AG09319 (cell line): ENCODE results near the gene MYCN.
"Not testable (repeated sequence)": the region's sequence is repeated elsewhere in the genome, so short reads cannot be mapped to it uniquely, and the experiment has no call there.

Experiments
- DNase-seq: peaks from one replicate; pipeline ENCODE4 v3.0.0-alpha.2; 2010; ENCODE audit warnings: low read depth; ENCODE audit errors: extremely low read depth
- TF ChIP-seq, protein P1 (sequence below): IDR thresholded peaks from 2 replicates; pipeline ENCODE4 v1.5.1; 2011; ENCODE audit warnings: low read depth, mild to moderate bottlenecking, inconsistent platforms, low read length, moderate library complexity

The MYCN gene

DNA sequence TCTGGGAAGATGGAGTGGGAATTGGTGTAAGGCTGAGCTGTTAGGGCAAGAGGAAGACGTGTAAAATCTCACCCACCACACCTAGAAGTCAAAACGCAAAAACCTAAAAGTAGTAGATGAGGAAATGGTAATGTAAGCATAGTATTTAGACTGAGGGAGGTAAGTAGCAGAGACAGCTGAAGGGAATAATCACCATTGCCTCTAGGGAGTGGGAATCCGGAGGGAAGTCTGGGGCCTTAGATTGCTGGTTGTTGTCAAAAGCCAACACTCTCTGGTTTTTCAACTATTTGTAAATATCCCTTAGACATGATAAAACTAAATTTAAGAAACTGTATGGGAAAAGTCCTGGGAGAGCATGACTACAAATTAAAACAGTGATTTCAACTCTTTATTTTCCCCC lies 28.7 kb upstream of the MYCN start:
- TF ChIP-seq, protein P1, sequence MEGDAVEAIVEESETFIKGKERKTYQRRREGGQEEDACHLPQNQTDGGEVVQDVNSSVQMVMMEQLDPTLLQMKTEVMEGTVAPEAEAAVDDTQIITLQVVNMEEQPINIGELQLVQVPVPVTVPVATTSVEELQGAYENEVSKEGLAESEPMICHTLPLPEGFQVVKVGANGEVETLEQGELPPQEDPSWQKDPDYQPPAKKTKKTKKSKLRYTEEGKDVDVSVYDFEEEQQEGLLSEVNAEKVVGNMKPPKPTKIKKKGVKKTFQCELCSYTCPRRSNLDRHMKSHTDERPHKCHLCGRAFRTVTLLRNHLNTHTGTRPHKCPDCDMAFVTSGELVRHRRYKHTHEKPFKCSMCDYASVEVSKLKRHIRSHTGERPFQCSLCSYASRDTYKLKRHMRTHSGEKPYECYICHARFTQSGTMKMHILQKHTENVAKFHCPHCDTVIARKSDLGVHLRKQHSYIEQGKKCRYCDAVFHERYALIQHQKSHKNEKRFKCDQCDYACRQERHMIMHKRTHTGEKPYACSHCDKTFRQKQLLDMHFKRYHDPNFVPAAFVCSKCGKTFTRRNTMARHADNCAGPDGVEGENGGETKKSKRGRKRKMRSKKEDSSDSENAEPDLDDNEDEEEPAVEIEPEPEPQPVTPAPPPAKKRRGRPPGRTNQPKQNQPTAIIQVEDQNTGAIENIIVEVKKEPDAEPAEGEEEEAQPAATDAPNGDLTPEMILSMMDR: no peak
- no peak for DNase-seq

DNA sequence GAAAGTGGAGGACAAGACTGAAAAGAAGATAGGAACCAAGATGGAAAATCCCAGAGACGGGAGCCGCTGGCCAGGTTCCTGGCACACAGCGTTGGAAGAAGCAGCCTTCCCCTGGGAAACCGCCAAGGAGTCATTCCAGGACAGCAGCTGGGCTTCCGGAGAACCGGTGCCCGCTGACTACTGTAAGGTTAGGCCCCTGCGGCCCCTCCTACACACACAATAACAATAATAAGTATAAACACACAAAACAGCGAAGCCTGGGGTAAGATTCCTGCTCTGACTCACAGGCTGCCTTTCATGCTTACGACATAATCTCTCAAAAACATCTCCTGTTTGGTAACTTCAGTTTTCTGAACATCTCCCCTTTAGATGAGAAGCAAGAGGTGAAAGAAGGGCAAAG lies 28.1 kb upstream of the MYCN start:
- TF ChIP-seq, protein P1: no peak

DNA sequence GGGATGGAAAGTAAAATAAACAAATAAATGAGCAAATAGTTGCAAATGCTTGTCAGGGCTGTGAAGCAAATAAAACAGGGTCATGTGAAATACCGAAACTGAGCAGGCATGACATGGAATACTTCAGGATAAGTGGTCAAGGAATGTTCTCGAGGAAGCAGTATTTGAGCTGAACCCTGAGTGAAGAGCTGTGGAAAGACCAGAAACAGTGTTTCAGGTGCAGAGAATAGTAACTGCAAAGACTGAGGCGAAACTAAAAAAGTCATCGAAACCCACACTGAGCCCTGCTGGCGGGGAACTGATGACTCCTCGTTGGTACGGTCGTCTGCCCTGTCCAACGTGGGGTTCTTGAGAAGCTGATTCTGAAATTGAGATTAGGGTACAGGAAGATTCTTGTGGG lies 27.2 kb upstream of the MYCN start:
- DNase-seq: no peak
- TF ChIP-seq, protein P1: no peak

More for the DNA sequence above, 28.1 kb upstream of the MYCN start:
- no peak for DNase-seq

DNA sequence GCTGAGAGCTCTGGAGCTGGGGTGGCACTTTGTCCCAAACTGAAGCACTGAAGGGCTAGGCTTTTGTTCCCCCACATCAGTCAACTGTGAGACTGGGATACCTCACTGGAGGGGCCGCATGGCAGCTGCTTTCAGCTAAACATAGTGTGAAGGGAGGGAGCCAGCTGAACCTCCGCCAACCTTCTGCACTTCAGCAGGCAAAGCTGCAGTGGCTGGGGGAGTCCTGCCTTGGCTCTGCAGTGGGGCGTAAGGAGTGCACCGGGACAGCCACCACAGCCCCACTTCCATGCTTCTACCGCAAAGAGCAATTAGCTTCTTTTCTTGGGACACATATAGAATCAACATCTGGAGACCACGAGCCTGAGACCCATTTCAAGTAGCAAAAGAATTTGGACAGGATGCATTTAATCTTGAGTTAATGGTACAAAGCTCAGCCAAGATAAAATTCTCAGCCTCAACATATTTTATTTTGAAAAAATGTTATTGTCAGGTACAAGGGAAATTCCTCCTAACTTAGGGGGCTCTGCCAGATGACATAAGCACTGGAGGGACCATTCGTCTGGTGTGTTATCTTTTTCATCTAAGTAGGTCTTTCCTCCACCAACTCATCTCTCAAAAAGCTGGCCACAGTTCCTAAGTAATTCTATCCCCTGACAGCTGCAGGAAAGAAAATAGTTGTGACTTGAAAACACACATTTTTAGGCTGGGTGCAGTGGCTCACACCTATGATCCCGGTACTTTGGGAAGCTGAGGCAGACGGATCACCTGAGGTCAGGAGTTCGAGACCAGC lies 25.6 kb upstream of the MYCN start:
- TF ChIP-seq, protein P1: no peak
- no peak for DNase-seq

DNA sequence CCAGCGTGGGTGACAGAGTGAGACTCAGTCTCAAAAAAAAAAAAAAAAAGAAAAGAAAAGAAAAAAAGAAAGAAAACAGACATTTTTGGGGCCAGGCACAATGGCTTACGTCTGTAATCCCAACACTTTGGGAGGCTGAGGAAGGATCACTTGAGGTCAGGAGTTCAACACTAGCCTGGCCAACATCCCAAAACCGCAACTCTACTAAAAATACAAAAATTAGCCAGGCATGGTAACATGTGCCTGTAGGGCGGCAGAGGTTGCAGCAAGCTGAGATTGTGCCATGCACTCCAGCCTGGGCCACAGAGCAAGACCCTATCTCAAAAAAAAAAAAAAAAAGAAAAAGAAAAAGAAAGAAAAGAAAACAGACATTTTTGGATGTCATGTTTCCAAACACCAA lies 24.8 kb upstream of the MYCN start:
- DNase-seq: not testable (repeated sequence)

DNA sequence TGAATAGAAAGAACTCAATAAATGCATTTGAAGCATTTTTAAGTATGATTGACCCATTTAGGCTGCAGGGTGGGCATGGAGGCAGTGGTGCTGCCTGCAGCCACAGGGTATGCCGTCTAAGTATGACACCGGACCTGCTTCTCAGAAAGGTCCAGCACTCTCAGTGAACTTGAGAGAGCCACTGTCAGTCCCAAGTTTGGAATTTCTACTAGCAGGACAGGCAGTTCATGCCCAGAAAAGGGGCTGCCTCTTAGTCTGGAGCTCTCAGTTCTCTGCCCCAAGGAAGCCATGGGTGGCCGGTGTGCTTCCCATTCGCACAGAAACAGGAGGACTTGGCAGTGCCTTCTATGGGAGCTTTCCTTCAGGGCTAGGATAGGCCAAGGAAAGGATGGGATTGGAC lies 24.0 kb upstream of the MYCN start:
- DNase-seq: no peak
- TF ChIP-seq, protein P1: no peak

DNA sequence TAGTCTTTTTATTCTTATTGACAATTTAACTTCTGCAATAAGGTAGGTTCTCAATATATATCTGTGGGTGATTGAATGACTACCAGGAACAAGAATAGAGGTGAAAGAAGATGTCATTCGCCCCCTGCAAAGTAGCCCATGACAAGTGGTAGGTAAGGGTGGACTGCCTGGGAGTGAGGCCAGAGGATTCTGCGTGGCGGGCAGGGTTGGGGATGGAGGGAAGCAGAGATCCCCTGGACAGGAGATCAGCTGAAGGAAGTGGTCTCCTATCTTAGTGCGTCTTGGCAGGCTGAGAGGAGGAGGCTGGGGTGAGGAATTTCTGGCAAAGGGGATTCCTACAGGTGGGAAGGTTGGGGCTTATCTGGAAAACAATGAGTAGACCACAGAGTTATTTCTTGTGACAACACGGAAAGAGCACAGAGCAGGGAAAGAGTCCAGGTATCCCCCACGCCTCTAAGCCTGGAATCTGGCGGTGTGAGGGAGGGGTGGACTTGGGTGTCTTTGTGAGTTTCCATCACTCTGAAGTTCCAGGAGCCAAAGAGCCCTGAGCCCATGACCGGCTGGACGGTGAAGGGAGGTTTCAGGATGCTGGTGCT lies 21.5 kb upstream of the MYCN start:
- no peak for DNase-seq
- TF ChIP-seq, protein P1: no peak
